Mucosa of gallbladder (tissue), 1 donor: Measurements from ENCODE around the gene RNF215. TPM values are rescaled to one million over a fixed set of nuclear protein-coding genes. Genes with fewer than 3 reads are reported as not detected.
"Not testable (repeated sequence)": the region's sequence is repeated elsewhere in the genome, so short reads cannot be mapped to it uniquely, and the experiment has no call there.

Source experiments
- DNase-seq: peaks from one replicate; pipeline ENCODE4 v3.0.0-alpha.2; 2020; ENCODE audit warnings: low spot score
- total RNA-seq: library from RNA; stranded (reverse); gene quantifications from one replicate; pipeline ENCODE4 v1.2.1, GENCODE V29; 2021
- donor health status: DM: no; HTN: no; CAD: no.

Gene RNF215
- total RNA-seq, 1 donor from 2014 or later = 31.2 TPM

DNA sequence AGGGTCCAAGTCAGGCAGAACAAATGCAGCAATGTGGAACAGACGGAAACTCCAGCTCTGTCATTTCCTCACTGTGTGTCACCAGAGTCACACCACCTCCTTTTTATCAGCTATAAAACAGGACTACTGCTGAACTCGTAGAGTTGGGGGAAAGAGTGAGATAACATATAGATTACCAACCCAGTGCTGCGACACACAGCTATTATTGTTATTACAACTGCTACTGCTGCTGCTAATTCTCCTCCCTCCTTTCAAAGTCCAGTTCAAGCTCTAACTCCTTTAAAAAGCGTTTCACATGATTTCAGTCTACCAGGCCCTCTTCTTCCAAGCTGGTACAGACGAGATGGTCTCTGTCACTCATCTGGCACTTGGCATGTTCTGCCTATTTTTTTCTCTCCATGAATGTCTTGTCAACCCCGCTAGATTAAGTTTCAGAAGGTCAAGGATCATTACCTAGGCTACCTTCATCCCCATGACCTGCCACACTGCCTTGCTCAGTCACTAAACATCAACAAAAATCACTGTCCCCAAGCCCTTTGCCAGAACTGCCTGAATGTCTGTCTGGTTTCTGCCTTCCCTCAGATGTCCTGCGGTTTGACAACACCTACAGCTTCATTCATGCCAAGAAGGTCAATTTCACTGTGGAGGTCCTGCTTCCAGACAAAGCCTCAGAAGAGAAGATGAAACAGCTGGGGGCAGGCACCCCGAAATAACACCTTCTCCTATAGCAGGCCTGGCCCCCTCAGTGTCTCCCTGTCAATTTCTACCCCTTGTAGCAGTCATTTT is 34.7 kb upstream of the RNF215 start:
- no peak for DNase-seq

DNA sequence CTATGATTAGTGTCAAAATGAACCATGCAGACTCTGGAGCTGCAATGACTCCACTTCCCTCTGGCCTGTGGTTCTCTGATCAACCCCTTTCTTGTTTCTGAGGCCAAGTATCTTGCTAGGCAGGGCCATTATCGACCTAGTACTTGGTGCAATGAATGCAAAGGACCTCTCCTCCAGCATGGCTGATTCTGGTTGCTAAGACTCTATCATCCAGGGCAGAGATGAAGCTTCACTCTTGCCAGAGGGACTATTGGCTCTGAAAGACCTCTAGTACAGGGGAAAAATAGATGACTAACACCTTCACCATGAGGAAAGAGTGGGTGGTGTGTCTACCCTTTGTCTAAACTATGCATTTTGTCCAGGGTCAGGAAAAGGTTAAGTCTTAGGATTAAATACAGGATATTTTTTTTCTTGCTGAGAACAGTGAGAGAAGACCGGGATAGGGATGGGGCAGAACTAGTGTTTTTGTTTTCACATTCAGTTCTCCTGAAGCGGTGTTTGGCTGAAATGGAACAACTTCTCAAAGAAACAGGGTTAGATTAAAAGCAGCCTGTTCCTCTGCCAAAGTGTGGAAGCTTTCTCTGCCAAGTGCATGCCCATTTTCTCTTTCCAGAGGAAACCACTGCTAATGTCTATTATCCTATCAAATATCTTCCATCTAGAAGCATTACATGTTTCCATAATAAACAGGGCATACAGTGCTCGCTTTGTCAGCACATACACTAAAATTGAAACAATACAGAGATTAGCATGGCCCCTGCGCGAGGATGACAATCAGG is 33.3 kb upstream of the RNF215 start:
- DNase-seq = no peak

DNA sequence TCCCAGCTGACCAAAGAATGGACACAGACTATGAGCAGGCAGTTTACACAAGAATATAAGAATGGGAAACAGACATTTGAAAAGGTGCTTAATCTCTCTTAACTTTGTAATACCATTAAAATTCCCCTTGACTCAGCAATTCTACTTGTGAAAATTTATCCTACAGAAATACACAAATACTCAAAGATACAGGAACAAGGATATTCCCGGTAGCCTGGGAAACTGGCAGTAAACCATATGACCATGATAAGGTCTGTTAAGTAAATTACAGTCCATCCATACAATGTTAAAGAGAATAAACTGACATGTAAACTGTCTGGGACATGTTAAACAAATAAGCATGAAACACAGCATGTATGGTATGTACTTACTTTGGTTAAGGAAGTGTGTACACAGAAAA is 29.6 kb upstream of the RNF215 start:
- no peak for DNase-seq

DNA sequence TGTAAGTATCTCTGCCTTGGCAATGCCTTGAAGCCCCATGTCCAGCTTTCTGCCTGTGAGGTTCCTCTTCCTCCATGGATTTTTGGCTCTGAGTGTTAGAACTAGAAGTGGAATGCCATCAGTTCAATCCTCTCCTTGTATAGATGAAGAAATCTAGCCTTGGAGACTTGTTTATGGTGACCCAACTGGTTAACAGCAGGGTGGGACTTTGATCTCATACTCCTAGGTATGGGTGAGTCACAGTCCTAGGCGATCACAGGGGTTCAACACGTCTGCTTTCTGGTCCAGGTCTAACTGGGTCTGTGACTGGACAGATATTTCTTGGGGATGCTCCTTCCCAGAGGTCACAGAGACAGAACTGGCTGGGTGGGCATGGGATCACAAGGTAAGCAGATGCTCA is 29.2 kb upstream of the RNF215 start:
- DNase-seq = peak; percentile 34

DNA sequence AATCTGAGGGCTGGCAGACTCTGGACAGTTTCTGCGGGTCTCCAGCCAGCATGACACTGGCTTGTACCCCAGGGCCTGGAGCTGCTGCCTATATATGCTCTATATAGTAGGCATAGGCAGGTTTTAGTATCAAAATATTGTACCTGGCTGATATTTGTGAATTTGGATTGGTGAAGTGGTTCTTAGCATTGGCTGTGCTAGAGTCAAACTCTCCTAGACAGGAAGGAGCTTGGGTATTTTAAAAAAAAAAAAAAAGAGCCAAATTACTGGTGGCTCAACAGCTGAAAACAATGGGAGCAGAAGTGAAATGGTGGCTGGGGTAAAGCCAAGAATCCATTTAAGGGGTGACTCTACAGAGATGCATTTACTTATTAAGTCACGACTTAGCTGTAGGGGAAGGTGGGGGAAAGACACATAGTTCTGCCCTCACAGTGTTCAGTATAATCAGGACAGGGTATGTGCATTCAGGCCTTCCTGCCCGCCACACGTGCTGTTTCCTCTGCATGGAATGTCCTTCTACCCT is 27.4 kb upstream of the RNF215 start:
- no peak for DNase-seq

DNA sequence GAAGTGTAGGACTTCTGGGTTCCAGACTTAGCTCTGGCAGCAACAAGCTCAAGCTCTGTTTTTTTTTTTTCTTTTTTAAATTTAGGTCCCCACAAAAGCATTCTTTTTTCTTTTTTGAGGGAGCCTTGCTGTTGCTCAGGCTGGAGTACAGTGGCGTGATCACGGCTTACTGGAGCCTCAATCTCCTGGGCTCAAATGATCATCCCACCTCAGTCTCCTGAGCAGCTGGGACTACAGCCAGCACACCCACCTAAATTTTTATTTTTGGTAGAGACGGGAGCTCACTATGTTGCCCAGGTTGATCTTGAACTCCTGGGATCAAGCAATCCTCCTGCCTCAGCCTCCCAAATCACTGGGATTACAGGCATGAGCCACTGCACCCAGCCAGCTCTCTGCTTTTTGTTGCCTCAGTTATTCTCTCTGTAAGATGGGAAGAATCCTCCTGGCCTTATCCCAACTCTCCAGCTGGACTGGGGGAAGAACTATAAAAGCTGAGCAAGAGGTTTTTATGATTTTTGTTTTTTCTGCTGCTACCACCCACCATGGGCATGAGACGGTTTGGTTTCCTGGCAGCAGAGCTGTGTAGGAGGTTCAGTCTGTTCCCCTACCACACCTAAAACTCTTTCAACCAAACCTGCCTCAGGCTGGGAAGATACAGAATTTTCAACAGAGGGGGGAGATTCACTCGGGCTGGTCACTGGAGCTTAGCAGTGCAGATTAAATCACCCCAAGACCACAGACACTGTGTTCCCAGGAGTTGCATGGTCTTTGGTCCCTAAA is 26.7 kb upstream of the RNF215 start:
- no peak for DNase-seq

DNA sequence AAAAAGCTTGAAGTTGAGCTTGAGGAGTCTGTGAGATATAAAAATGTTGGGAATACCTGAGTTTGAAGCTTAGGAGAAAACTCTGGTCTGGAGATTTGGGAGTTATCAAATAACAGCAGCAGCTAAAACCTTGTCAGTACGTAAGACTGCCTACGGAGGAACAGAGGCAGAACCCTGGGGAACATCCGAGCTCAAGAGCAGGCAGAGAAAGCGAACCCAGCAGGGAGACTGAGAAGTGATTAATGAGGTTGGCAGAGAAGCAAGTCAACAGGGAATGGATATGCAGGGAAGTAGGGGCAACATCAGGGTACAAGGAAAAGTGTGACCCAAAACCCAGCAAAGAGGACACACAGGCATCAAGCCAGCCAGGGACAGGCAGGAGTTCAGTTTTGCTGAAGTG is 25.8 kb upstream of the RNF215 start:
- no peak for DNase-seq

DNA sequence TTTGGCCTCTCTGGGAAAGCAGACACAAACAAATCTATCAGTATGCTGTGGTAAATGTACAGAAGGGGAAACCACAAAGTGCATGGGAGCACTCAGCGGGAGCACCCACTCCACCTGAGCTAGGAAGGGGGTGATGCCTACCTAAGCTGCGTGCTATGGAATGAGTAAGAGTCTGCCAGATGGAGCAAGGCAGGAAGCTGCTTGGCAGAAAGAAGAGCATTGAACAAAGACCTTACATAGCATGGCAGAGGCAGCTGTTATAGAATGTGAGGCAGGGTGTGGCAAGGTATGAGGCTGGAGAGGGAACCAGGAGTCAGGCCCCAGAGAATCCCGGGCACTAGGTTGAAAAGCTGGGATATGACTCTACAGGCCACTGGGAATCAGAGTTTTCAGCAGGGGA is 24.6 kb upstream of the RNF215 start:
- DNase-seq = no peak

DNA sequence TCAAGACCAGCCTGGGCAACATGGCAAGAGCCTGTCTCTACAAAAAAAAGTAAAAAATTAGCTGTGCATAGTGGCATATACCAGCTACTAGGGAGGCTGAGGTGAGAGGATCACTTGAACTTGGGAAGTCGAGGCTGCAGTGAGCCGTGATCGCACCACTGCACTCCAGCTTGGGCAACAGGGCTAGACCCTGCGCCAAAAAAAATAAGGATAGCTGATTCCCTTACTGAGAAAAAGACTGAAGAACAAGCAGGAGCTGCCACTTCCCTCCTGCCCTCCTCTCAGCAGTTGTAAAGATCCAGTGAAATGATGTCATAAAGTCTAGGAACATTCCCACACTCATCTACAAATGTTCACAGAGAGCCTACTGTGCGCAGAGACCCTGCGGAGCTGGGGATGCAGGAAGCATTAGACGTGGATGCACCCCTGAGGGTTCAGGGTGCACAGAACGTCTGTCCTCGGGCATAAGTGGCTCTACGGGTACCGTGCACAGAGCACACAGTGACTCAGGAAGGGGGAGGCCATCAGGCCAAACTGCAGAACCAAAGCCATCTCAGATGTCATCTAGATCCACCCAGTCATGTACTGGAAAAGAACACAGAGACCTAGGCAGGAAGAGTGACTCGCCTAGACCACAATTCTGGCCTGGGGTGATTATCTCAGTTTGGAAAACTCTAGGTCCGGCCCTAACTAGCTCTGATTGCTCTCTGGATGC is 21.3 kb upstream of the RNF215 start:
- DNase-seq = no peak

DNA sequence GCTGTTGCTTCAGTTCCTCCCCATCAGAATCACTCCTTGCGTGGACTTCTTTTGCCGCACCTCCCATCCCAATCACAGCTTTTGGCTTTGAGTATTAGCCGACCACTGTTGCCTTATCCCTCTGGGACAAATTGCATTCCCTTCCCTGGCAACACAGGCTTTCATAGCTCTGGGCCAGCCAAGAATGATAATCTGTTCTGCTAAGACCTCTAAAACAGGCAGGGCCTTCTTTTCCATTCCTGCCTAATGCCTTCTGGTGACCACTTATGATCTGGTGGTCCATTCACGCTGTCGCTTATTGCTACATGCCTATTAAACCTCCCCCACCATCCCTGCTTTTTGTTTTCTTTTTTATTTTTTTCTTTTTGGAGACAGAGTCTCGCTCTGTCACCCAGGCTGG is 19.2 kb upstream of the RNF215 start:
- DNase-seq = no peak

DNA sequence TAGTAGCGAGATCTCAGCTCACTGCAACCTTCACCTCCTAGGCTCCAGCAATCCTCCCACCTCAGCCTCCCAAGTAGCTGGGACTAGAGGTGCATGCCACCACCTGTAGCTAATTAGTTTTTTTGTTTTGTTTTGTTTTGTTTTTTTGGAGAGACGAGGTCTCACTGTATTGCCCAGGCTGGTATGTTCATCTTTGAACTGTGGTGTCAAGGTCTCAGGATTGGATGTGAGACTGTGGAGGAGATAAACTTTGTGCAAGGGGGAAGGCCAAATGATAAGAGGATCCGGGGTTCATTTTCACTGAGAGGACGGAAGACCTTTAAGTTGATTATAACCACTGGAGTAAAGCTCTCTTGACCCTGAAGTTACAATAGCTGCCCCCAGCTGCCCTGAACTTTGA is 18.5 kb upstream of the RNF215 start:
- DNase-seq = no peak

DNA sequence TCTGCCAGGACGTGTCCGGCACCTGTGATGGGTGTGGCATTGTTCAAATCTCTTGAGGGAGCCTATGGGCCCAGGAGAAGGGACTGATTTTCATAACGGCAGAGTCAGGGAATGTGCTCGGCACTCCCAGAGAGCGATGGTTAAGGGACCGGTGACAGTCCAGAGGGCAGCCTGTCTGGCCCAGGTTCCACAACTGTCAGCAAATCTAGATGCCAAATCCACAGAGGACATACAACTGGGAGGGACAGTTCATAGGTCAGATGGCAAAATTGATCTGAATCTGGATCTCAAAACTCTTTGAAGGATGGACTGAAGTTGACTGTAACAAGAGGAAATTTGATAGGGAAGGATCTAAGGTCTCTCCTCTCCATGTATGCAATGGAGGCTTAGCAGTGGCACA is 17.1 kb upstream of the RNF215 start:
- no peak for DNase-seq

DNA sequence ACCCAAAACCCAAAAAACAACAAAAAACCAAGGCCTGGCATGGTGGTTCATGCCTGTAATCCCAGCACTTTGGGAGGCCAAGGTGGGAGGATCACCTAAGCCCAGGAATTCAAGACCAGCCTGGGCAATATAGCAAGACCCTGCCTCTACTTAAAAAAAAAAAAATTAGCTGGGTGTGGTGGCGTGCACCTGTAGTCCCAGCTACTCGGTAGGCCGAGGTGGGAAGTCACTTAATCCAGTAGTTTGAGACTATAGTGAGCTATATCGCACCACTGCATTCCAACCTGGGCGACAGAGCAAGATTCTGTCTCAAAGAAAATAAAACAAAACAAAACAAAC is 15.5 kb upstream of the RNF215 start:
- not testable (repeated sequence) for DNase-seq

DNA sequence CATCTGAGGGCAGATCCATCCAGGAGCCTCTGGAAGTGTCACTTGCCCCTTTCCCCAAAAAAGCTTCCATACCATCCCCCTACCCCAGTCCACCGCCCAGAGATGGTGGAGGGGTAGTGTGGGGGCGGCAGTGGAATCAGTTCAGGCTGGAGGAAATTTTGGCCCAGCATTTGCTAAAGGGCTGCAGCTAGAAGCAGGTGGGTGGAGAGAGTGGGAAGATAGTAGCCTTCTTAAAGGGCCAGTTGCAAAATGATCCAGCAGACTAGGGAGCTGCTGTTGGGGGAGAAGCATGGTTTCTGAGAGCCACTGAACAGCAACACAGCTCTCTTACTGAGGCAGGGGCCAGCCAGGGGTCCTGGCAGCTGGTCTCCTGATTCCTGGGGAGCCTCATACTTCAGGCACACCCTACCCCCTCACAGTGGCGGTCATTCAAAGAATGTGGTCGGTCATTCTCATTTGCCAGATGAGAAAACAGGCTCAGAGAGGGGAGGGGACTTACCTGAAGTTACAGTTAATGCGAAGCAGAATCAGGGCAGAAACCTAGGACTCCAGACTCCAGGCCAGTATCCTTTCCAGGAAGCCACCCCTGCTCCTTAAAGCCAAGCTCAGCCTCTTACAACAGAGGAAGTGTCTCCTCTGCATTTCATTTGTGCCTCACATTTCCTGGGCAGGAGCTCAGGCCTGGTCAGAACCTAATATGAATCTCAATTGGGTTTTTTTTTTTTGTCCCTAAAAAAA is 15.0 kb upstream of the RNF215 start:
- no peak for DNase-seq

DNA sequence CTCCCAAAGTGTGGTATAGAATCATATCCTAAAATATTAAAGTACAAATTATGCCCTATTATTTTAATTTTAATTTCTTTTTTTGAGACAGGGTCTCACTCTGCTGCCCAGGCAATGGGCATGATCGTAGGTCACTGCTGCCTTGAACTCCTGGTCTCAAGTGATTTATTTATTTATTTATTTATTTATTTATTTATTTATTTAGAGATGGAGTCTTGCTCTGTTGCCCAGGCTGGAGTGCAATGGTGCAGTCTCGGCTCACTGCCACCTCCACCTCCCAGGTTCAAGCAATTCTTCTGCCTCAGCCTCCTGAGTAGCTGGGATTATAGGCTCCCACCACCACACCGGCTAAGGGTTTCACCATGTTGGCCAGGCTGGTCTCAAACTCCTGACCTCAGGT is 13.8 kb upstream of the RNF215 start:
- not testable (repeated sequence) for DNase-seq

DNA sequence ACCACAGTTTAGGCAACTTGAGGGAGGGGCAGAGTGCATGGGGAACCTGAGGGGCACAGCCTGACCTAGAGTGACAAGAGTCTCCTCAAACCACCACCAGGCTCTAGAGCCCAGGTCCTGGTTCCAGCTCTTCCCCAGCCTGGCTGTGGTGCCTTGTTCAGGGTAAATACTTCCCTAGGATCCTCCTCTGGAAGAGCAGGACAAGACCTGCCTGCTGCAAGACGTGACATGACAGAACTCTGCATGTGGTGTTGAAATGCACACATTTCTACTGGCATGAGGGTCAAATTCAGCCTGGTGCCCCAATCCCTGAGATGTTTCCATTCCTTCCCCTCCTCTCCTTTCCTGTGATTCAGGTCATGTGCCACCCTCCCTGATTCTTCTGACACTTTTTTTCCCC is 12.9 kb upstream of the RNF215 start:
- no peak for DNase-seq

DNA sequence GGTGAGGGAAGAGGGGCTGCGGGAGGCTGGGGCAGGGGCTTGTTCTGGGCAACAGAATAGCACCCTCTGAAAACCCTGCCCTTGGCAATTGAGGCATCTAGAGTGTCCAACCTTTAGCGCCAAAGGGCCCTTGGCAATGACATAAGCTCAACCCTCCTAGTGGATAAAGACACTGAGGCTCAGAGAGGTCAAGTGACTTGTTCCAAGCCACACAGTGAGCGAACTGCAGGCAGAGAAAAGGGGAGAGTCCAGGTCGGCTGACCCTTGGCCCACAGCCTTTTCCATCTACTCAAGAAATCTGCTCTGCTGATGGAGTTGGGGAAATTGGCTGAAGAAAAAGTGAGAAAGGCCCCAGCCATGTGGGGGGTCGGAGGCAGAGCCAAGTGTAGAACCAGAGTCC is 12.5 kb upstream of the RNF215 start:
- no peak for DNase-seq

DNA sequence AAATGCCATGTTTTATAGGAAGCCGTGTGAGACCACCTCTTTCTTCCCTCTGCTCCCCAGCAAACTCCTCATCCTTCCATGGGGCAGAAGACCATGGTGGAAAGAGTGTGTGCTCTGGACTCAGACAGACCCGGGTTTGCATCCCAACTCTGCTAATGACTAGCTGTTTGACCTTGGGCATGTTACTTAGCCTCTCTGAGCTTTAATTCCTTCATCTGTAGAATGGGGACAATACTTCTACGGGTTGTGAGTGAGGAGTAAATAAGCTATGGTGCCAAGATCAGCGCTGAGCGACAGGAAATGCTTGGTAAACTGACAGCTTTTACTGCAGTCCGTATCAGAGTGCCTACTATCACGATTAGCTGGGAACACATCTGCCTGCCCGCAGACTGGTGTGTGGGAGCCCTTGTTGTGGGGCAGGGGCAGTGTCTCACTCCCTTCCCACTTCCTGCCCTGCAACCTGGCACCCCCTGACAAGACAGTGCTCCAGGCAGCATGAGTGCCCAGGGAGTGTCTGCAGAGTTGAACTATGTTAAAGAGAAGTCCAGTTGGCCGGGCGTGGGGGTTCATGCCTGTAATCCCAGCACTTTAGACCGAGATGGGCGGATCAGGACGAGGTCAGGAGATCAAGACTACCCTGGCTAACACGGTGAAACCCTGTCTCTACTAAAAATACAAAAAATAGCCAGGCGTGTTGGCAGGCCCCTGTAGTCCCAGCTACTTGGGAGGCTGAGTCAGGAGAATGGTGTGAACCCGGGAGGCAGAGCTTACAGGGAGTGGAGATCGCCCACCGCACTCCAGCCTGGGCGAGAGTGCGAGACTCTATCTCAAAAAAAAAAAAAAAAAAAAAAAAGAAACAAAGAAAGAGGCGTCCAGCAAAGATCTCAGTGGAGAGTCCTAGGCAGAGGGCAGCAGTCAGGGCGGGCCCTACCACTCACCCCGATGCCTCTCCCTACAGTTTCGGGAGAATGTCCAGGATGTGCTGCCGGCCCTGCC is 11.8 kb upstream of the RNF215 start:
- DNase-seq = no peak

DNA sequence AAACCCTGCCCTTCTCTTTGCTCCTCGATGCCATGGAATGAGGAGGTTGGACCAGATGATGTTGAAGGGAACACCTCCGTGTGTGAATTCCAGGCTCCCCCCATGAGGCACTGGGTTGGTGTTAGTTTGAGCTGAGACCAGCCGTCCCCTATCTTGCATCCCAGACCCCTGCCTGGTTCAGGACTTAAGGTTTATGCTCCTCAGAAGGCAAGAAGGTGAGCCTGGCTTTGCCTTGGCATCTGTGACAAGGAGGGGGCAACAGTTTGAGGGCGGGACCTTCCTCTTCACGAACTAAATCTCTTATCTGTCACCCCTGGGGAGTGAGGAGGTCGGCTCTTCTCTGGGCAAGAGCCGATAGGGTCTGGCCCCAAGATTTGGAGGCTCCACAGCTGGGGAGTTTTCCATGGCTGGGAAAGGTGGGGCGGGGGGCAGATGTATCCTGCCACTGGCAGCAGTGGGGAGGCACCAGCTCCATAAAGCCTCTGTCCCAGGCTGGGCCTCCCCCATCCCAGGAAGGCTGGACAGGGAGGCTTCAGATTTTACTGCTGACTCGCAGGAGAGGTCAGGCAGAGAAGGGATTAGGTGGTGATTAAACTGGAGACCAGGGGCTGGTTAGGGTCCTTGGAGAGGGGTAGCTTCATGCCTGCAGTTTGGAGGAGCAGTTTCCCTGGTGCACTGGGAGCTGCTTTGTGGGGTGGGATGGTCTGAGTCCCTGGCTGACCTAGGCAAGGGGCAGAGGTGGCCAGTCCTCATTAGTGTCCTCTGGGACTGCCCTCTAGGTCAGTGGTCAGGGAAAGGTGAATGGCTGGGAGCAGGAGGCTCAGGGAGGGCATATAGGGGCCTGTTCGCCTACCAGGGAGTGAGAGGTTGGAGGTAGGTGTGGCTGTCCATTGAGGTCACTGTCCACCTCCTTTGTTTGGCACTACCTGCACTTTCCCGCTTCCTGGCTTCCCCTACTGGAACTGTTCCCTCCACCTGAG is 10.7 kb upstream of the RNF215 start:
- no peak for DNase-seq
